ENCODE measurements around the gene FKRP. TPM values are rescaled to one million over a fixed set of nuclear protein-coding genes. Genes with fewer than 3 reads are reported as not detected.
A peak's percentile ranks its signal among the peaks of the same experiment; 100 is the strongest.

FKRP gene
- total and polyA plus RNA-seq, 2 donors from 2014 or later = 11.8 to 20.5 TPM

DNA sequence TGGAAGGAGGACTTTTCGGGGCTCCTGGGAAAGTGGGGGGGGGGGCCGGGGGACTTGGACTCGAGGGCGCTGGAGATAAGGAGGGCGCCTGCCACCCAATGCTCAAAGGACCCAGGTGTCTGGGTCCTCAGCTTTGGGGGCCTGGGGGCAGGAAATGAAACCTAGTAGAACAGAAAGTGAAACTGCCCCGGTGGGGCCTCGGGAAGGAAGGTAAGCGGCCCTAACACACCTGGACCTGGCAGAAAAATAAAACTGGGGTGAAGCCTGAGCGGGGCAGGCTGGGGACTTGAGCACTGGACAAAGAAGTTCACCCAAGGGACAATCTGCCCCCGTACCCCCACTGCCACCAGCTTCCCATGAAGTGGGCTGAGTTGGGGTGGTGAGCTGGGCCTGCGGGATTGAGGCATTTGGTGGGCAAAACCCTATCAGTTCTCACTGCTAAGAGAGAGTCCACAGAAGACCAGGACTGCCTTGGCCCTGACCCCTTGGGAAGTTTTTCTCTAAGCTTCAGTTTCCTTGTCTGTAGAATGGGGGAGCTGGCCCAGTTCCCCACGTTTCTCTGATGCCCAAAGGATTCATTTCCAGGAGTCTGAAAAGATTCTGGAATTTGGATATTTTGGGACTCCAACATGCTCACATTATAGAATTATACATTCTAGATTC is 31.3 kb upstream of the FKRP start:
- Histone ChIP-seq H3K36me3 (ENCODE audit: control insufficient read depth in 2 of 3, insufficient read depth in 3 of 3, low read length in 3 of 3) (no peaks in the 10 kb centered on the region), H3K27ac (ENCODE audit: low read depth in 2 of 2, low read length in 2 of 2) (peak overlapping the region; percentile 79 to 95), H3K9me3 (ENCODE audit: control insufficient read depth in 2 of 3, insufficient read depth in 1 of 3, low read length in 3 of 3) (no peaks in the 10 kb centered on the region), H3K4me3 (ENCODE audit: low read length in 3 of 3) (peak overlapping the region; percentile 32 to 83 (median 72)), H3K9ac (ENCODE audit: low read length in 3 of 3) (peak overlapping the region; percentile 19 to 92 (median 52)), H3K27me3 (ENCODE audit: control insufficient read depth, insufficient read depth, low read length) (no peaks in the 10 kb centered on the region), H3K4me1 (ENCODE audit: control insufficient read depth in 2 of 3, insufficient read depth in 2 of 3, low read depth in 1 of 3, low read length in 3 of 3) (peaks cover 2 to 15% (median 10%) of the 10 kb centered on the region in 3 donors)
- no peak for FAIRE-seq
- TF ChIP-seq, protein P1, sequence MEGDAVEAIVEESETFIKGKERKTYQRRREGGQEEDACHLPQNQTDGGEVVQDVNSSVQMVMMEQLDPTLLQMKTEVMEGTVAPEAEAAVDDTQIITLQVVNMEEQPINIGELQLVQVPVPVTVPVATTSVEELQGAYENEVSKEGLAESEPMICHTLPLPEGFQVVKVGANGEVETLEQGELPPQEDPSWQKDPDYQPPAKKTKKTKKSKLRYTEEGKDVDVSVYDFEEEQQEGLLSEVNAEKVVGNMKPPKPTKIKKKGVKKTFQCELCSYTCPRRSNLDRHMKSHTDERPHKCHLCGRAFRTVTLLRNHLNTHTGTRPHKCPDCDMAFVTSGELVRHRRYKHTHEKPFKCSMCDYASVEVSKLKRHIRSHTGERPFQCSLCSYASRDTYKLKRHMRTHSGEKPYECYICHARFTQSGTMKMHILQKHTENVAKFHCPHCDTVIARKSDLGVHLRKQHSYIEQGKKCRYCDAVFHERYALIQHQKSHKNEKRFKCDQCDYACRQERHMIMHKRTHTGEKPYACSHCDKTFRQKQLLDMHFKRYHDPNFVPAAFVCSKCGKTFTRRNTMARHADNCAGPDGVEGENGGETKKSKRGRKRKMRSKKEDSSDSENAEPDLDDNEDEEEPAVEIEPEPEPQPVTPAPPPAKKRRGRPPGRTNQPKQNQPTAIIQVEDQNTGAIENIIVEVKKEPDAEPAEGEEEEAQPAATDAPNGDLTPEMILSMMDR (IDR thresholded peaks at IDR 0.05; ENCODE audit: borderline replicate concordance, extremely low read depth, insufficient read depth) = no peak
- intact Hi-C loops (cut with DNase I) = no loop called here
- DNase-seq = no peak

DNA sequence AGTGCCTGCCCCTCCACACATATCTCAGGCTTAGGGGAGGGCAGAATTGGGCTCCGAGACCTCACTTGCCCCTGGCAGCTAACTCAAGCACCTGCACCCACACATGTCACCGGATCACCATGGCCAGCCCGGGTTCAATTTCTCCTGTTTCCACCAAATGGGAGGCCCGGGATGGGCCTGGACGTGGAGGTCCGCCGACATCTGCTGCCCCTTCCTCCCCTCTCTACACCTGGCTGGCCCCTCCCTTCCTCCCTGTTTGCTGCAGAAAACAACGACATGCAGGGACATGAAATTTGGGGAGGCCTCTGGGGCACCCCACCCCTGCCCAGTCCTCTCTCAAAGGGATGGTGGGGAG is 30.3 kb upstream of the FKRP start:
- TF ChIP-seq, protein P1 (IDR thresholded peaks at IDR 0.05; ENCODE audit: borderline replicate concordance, extremely low read depth, insufficient read depth) = no peak
- H3K4me1 ChIP-seq (ENCODE audit: control insufficient read depth in 2 of 3, insufficient read depth in 2 of 3, low read depth in 1 of 3, low read length in 3 of 3) = peaks cover 2 to 15% (median 10%) of the 10 kb centered on the region in 3 donors
- peaks cover 0 to 3% (median 0%) of the 10 kb centered on the region in 3 donors for H3K36me3 ChIP-seq (ENCODE audit: control insufficient read depth in 2 of 3, insufficient read depth in 3 of 3, low read length in 3 of 3)
- intact Hi-C loops (cut with DNase I) = no loop called here
- H3K27me3 ChIP-seq (ENCODE audit: control insufficient read depth, insufficient read depth, low read length) = no peaks in the 10 kb centered on the region
- H3K9ac ChIP-seq (ENCODE audit: low read length in 3 of 3) = peak overlapping the region; percentile 26 to 92 (median 85)
- peak overlapping the region; percentile 4 to 86 for H3K27ac ChIP-seq (ENCODE audit: low read depth in 2 of 2, low read length in 2 of 2)
- FAIRE-seq (no peak), DNase-seq (no peak)
- H3K9me3 ChIP-seq (ENCODE audit: control insufficient read depth in 2 of 3, insufficient read depth in 1 of 3, low read length in 3 of 3) = no peaks in the 10 kb centered on the region
- peak overlapping the region; percentile 28 to 83 (median 36) for H3K4me3 ChIP-seq (ENCODE audit: low read length in 3 of 3)

DNA sequence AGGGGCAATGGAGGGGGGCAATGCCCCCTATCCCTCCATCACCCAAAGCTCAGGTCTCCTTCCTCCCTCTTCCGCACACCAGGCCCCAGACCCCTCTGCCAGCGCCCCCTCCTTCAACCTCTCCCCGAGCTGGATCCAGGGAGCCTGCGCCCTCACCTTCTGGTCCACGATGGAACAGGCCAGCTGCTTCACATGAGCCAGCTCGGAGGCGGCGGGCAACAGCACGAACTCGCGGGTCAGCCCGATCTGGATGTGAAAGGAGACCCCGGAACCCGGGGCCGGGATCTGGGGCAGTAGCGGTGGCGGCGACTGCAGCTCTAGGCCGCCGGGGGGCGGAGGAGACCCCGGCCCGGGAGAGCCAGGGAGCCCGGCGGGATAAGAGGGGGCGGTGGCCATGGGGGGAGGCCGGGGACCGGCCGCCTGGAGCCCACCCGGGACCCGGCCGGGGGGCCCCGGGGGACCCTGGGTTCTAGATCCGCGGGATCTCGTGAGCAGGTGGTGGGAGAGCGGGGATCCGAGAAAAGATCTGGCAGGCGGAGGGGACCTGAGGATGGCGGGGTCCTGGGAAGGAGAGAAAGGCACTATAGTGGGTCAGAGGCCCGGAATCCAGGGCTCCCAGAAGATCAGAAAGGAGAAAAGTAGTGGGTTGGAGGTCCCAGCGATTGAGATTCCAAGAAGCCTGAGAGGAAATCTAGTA is 29.7 kb upstream of the FKRP start:
- Histone ChIP-seq H3K9me3 (ENCODE audit: control insufficient read depth in 2 of 3, insufficient read depth in 1 of 3, low read length in 3 of 3) (no peaks in the 10 kb centered on the region), H3K4me3 (ENCODE audit: low read length in 3 of 3) (peak overlapping the region; percentile 62 to 83 (median 69)), H3K4me1 (ENCODE audit: control insufficient read depth in 2 of 3, insufficient read depth in 2 of 3, low read depth in 1 of 3, low read length in 3 of 3) (peaks cover 2 to 15% (median 10%) of the 10 kb centered on the region in 3 donors), H3K27me3 (ENCODE audit: control insufficient read depth, insufficient read depth, low read length) (no peaks in the 10 kb centered on the region), H3K27ac (ENCODE audit: low read depth in 2 of 2, low read length in 2 of 2) (peak overlapping the region; percentile 85 to 86), H3K36me3 (ENCODE audit: control insufficient read depth in 2 of 3, insufficient read depth in 3 of 3, low read length in 3 of 3) (peaks cover 0 to 6% (median 0%) of the 10 kb centered on the region in 3 donors), H3K9ac (ENCODE audit: low read length in 3 of 3) (peak overlapping the region; percentile 59 to 92 (median 85))
- DNase-seq (peak; percentile 39 to 86 (median 75)), FAIRE-seq (no peak)
- intact Hi-C loops (cut with DNase I) = no loop called here
- TF ChIP-seq, protein P1 (IDR thresholded peaks at IDR 0.05; ENCODE audit: borderline replicate concordance, extremely low read depth, insufficient read depth) = no peak
